OCI-LY7 (cell line): ENCODE measurements around the gene MRPL18.

Experiments
- CTCF ChIP-seq: fragments of 200-600 bp; sonication (generic); conservative IDR thresholded peaks from 2 replicates; pipeline ENCODE4 v1.5.1; 2014; ENCODE audit warnings: mild to moderate bottlenecking, antibody characterized with exemption, low read length, moderate library complexity, mixed read lengths
- EZH2phosphoT487 ChIP-seq: fragments of 200-600 bp; sonication (generic); IDR thresholded peaks from 2 replicates; pipeline ENCODE4 v1.6.1; 2018; ENCODE audit warnings: low read depth, borderline replicate concordance, mild to moderate bottlenecking, mixed run types, antibody characterized with exemption, low read length, moderate library complexity, mixed read lengths

- TF ChIP-seq CTCF = no peak
- TF ChIP-seq EZH2phosphoT487 = no peak
Measured at GRCh38 chr6:159821726-159822125, 31.5 kb downstream of the MRPL18 start.
